ENCODE results near the gene CRTC1. TPM values are rescaled to one million over a fixed set of nuclear protein-coding genes. Genes with fewer than 3 reads are reported as not detected.

CRTC1 gene
- total and polyA plus RNA-seq, 4 donors, result 1.5 to 3.5 (median 1.9) TPM

- Histone ChIP-seq H3K27me3 (ENCODE audit: control insufficient read depth in 4 of 4, insufficient read depth in 4 of 4, low read length in 3 of 4) (no peaks in the 10 kb centered on the region), H3K9me3 (ENCODE audit: control insufficient read depth in 4 of 4, low read length in 3 of 4) (no peaks in the 10 kb centered on the region), H3K27ac (ENCODE audit: low read depth in 1 of 2, low read length in 2 of 2) (no peak overlapping the region), H3K4me1 (ENCODE audit: control insufficient read depth in 4 of 4, insufficient read depth in 4 of 4, low read length in 3 of 4) (no peaks in the 10 kb centered on the region), H3K9ac (ENCODE audit: low read depth in 1 of 2, low read length in 2 of 2) (no peak overlapping the region), H3K4me3 (ENCODE audit: low read depth in 1 of 3, low read length in 3 of 3) (no peak overlapping the region), H3K36me3 (ENCODE audit: control insufficient read depth in 4 of 4, insufficient read depth in 3 of 4, low read depth in 1 of 4, low read length in 3 of 4) (no peaks in the 10 kb centered on the region)
- no peak for DNase-seq (ENCODE audit: low spot score)
- WGBS, result 80% methylated on average over 12 of the region's 12 CpGs
- no peak for TF ChIP-seq ATF3 (IDR thresholded peaks at IDR 0.05)
- no peak for TF ChIP-seq GABPA (IDR thresholded peaks at IDR 0.05 in 1 of 2, conservative IDR thresholded peaks at IDR 0.05 in 1 of 2)
- TF ChIP-seq JUND (IDR thresholded peaks at IDR 0.05), result no peak
- TF ChIP-seq RAD21 (IDR thresholded peaks at IDR 0.05), result no peak
- no peak for TF ChIP-seq CTCF (IDR thresholded peaks at IDR 0.05; ENCODE audit: low read depth, low read length, missing input control)
- TF ChIP-seq SP1 (IDR thresholded peaks at IDR 0.05), result no peak
- no peak for TF ChIP-seq YY1 (IDR thresholded peaks at IDR 0.05)
- TF ChIP-seq FOXA1 (IDR thresholded peaks at IDR 0.05), result no peak
- no peak for TF ChIP-seq FOXA2 (IDR thresholded peaks at IDR 0.05)
- TF ChIP-seq RXRA (IDR thresholded peaks at IDR 0.05), result no peak
Observed at GRCh38 chr19:18776736-18777135, 93.3 kb downstream of the CRTC1 start.

GRCh38 chr19:18777301-18778075 lies 94.0 kb downstream of the CRTC1 start:
- TF ChIP-seq ATF3 (IDR thresholded peaks at IDR 0.05) (no peak), MAX (IDR thresholded peaks at IDR 0.05) (no peak), ZBTB33 (IDR thresholded peaks at IDR 0.05) (no peak), REST (IDR thresholded peaks at IDR 0.05) (no peak), FOXA2 (IDR thresholded peaks at IDR 0.05) (no peak), JUND (IDR thresholded peaks at IDR 0.05) (no peak), HNF4G (IDR thresholded peaks at IDR 0.05) (no peak), RXRA (IDR thresholded peaks at IDR 0.05) (no peak), HNF4A (conservative IDR thresholded peaks at IDR 0.05) (no peak), EGR1 (IDR thresholded peaks at IDR 0.05; ENCODE audit: low read depth in 2 of 2) (no peak)
- no peaks in the 10 kb centered on the region for H3K27me3 ChIP-seq (ENCODE audit: control insufficient read depth in 4 of 4, insufficient read depth in 4 of 4, low read length in 3 of 4)
- H3K27ac ChIP-seq (ENCODE audit: low read depth in 1 of 2, low read length in 2 of 2), result no peak overlapping the region
- no peaks in the 10 kb centered on the region for H3K36me3 ChIP-seq (ENCODE audit: control insufficient read depth in 4 of 4, insufficient read depth in 3 of 4, low read depth in 1 of 4, low read length in 3 of 4)
- no peak for DNase-seq (ENCODE audit: low spot score)
- H3K9ac ChIP-seq (ENCODE audit: low read depth in 1 of 2, low read length in 2 of 2), result no peak overlapping the region
- no peaks in the 10 kb centered on the region for H3K9me3 ChIP-seq (ENCODE audit: control insufficient read depth in 4 of 4, low read length in 3 of 4)
- no peaks in the 10 kb centered on the region for H3K4me1 ChIP-seq (ENCODE audit: control insufficient read depth in 4 of 4, insufficient read depth in 4 of 4, low read length in 3 of 4)
- WGBS, result 69% methylated on average over 71 of the region's 71 CpGs
- H3K4me3 ChIP-seq (ENCODE audit: low read depth in 1 of 3, low read length in 3 of 3), result no peak overlapping the region

Data from liver (tissue), 9 donors.